HepG2 (cell line): ENCODE measurements around the gene LMAN2L. TPM values are rescaled to one million over a fixed set of nuclear protein-coding genes. Genes with fewer than 3 reads are reported as not detected.
A peak's percentile ranks its signal among the peaks of the same experiment; 100 is the strongest.

Experiments
- ATF7-NPFF ChIP-seq: sonication (generic); formaldehyde crosslinking; IDR thresholded peaks from 2 replicates; pipeline ENCODE4 v1.8.1; 2023; ENCODE audit warnings: mild to moderate bottlenecking, low read depth, missing genetic modification reagents, moderate library complexity
- CAMTA2 ChIP-seq: sonication (generic); formaldehyde crosslinking; IDR thresholded peaks from 2 replicates; pipeline ENCODE4 v1.4.0; 2020; ENCODE audit warnings: mild to moderate bottlenecking, missing genetic modification reagents, borderline replicate concordance
- CENPT ChIP-seq: sonication (generic); formaldehyde crosslinking; IDR thresholded peaks from 2 replicates; pipeline ENCODE4 v1.8.0; 2022; ENCODE audit warnings: low read depth, mild to moderate bottlenecking, moderate library complexity, missing genetic modification reagents
- ERF ChIP-seq: IDR thresholded peaks from 2 replicates; pipeline ENCODE4 v1.6.1; 2018; ENCODE audit warnings: missing biosample characterization, missing genetic modification reagents
- GLI4 ChIP-seq: sonication (generic); formaldehyde crosslinking; IDR thresholded peaks from 2 replicates; pipeline ENCODE4 v1.5.1; 2020; ENCODE audit warnings: missing genetic modification reagents, mild to moderate bottlenecking, moderate library complexity, borderline replicate concordance
- HIC2 ChIP-seq: sonication (generic); formaldehyde crosslinking; IDR thresholded peaks from 2 replicates; pipeline ENCODE4 v1.9.0; 2022; ENCODE audit warnings: low read depth, missing genetic modification reagents
- IRF1 ChIP-seq: sonication (generic); formaldehyde crosslinking; IDR thresholded peaks from 2 replicates; pipeline ENCODE4 v1.4.0; 2020; ENCODE audit warnings: low read depth, mild to moderate bottlenecking, missing genetic modification reagents
- IRX3 ChIP-seq: sonication (generic); formaldehyde crosslinking; IDR thresholded peaks from 2 replicates; pipeline ENCODE4 v1.8.1; 2023; ENCODE audit warnings: mild to moderate bottlenecking, low read depth, missing genetic modification reagents, borderline replicate concordance
- KDM5B ChIP-seq: sonication (generic); formaldehyde crosslinking; IDR thresholded peaks from 2 replicates; pipeline ENCODE4 v1.4.0; 2020; ENCODE audit warnings: missing genetic modification reagents, mild to moderate bottlenecking, borderline replicate concordance
- ZBTB39 ChIP-seq: sonication (generic); formaldehyde crosslinking; IDR thresholded peaks from 2 replicates; pipeline ENCODE4 v1.5.0; 2020; ENCODE audit warnings: missing genetic modification reagents
- ZNF569 ChIP-seq: sonication (generic); formaldehyde crosslinking; IDR thresholded peaks from 2 replicates; pipeline ENCODE4 v1.5.0; 2020; ENCODE audit warnings: mild to moderate bottlenecking, missing genetic modification reagents, moderate library complexity, borderline replicate concordance
- polyA plus RNA-seq, 8 experiments: library from polyadenylated mRNA; depleted of rRNA in 3 of 8; stranded (reverse) in 7 of 8; unstranded in 1 of 8; fragments of >200 nt; fragmentation: Illumina TruSeq in 4 of 8; extraction: Trizol in 4 of 8; gene quantifications; 2 replicates each; pipeline versions ENCODE4 v1.2.1 to v1.2.3, GENCODE V29; 2011 to 2016; ENCODE audit warnings: low read depth in 4 of 8, missing spikeins in 1 of 8, mixed read lengths in 1 of 8; ENCODE audit not compliant: insufficient read depth in 1 of 8
- total RNA-seq, 5 experiments: library from RNA; depleted of rRNA; stranded (reverse); fragments of >200 nt; fragmentation: Illumina TruSeq; extraction: Trizol; gene quantifications; 2 replicates each; pipeline ENCODE4 v1.2.3, GENCODE V29; 2016; ENCODE audit warnings: low read depth in 1 of 5
- TF ChIP-seq, protein P1 (sequence below): sonication (generic); formaldehyde crosslinking; IDR thresholded peaks from 2 replicates; pipeline ENCODE4 v1.4.0; 2020; ENCODE audit warnings: missing genetic modification reagents, mild to moderate bottlenecking, borderline replicate concordance
- TF ChIP-seq, protein P2 (sequence below): sonication (generic); formaldehyde crosslinking; IDR thresholded peaks from 2 replicates; pipeline ENCODE4 v1.5.0; 2020; ENCODE audit warnings: missing genetic modification reagents
- TF ChIP-seq, protein P3 (sequence below): sonication (generic); formaldehyde crosslinking; conservative IDR thresholded peaks from 2 replicates; pipeline ENCODE4 v1.8.0; 2022; ENCODE audit warnings: mild to moderate bottlenecking, moderate library complexity, missing genetic modification reagents

LMAN2L gene
- total and polyA plus RNA-seq, 2 of the 13 experiments (the other 11 are each of a cell fraction or from before 2014, with no cell fraction given) = 39.1 to 57.9 TPM

- TF ChIP-seq, protein P1, sequence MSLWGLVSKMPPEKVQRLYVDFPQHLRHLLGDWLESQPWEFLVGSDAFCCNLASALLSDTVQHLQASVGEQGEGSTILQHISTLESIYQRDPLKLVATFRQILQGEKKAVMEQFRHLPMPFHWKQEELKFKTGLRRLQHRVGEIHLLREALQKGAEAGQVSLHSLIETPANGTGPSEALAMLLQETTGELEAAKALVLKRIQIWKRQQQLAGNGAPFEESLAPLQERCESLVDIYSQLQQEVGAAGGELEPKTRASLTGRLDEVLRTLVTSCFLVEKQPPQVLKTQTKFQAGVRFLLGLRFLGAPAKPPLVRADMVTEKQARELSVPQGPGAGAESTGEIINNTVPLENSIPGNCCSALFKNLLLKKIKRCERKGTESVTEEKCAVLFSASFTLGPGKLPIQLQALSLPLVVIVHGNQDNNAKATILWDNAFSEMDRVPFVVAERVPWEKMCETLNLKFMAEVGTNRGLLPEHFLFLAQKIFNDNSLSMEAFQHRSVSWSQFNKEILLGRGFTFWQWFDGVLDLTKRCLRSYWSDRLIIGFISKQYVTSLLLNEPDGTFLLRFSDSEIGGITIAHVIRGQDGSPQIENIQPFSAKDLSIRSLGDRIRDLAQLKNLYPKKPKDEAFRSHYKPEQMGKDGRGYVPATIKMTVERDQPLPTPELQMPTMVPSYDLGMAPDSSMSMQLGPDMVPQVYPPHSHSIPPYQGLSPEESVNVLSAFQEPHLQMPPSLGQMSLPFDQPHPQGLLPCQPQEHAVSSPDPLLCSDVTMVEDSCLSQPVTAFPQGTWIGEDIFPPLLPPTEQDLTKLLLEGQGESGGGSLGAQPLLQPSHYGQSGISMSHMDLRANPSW (CRISPR knock-in tag) = no peak
- TF ChIP-seq KDM5B (CRISPR knock-in tag) = no peak
- TF ChIP-seq, protein P2, sequence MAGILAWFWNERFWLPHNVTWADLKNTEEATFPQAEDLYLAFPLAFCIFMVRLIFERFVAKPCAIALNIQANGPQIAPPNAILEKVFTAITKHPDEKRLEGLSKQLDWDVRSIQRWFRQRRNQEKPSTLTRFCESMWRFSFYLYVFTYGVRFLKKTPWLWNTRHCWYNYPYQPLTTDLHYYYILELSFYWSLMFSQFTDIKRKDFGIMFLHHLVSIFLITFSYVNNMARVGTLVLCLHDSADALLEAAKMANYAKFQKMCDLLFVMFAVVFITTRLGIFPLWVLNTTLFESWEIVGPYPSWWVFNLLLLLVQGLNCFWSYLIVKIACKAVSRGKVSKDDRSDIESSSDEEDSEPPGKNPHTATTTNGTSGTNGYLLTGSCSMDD (CRISPR knock-in tag) = no peak
- TF ChIP-seq IRX3 = no peak
- 0 out of 2 replicates have a peak, but pooled peaks have one; percentile 3 for TF ChIP-seq GLI4
- TF ChIP-seq HIC2 = no peak
- no peak for TF ChIP-seq ATF7-NPFF (CRISPR knock-in tag)
- TF ChIP-seq CAMTA2 (CRISPR knock-in tag) = no peak
- TF ChIP-seq CENPT = no peak
- no peak for TF ChIP-seq ERF
- TF ChIP-seq ZBTB39 (CRISPR knock-in tag) = 0 out of 2 replicates have a peak, but pooled peaks have one; percentile 32
- TF ChIP-seq, protein P3, sequence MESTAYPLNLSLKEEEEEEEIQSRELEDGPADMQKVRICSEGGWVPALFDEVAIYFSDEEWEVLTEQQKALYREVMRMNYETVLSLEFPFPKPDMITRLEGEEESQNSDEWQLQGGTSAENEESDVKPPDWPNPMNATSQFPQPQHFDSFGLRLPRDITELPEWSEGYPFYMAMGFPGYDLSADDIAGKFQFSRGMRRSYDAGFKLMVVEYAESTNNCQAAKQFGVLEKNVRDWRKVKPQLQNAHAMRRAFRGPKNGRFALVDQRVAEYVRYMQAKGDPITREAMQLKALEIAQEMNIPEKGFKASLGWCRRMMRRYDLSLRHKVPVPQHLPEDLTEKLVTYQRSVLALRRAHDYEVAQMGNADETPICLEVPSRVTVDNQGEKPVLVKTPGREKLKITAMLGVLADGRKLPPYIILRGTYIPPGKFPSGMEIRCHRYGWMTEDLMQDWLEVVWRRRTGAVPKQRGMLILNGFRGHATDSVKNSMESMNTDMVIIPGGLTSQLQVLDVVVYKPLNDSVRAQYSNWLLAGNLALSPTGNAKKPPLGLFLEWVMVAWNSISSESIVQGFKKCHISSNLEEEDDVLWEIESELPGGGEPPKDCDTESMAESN (CRISPR knock-in tag) = 0 out of 2 replicates have a peak, but pooled peaks have one; percentile 13
- TF ChIP-seq IRF1 (CRISPR knock-in tag) = no peak
- TF ChIP-seq ZNF569 (CRISPR knock-in tag) = no peak
Measured at GRCh38 chr2:96739076-96739632, 710 bp downstream of the LMAN2L start (continued).
